ENCODE measurements around the gene CHMP2A.
"Not testable (repeated sequence)": the region's sequence is repeated elsewhere in the genome, so short reads cannot be mapped to it uniquely, and the experiment has no call there.

CHMP2A gene

GRCh38 chr19:58554494-58555368, at the start of gene CHMP2A:
Gene CHMP2A, minus strand, starts transcription at chr19:58555105. Its CDS starts 893 bp downstream, at chr19:58554212.
- peak within 1 kb of the TSS; percentile 99 for H3K4me3 Mint-ChIP-seq
- peaks cover 54% of the 10 kb centered on the region for H3K4me1 Mint-ChIP-seq (ENCODE audit: low read depth)
- peak within 1 kb of the TSS; percentile 99 for H3K27ac Mint-ChIP-seq
- no peaks in the 10 kb centered on the region for H3K27me3 Mint-ChIP-seq
- no peaks in the 10 kb centered on the region for H3K9me3 Mint-ChIP-seq
- H3K36me3 Mint-ChIP-seq (ENCODE audit: low read depth) = peaks cover 76% of the 10 kb centered on the region

GRCh38 chr19:58586133-58586765, 31.3 kb upstream of the CHMP2A start:
- peaks cover 2% of the 10 kb centered on the region for H3K4me1 Mint-ChIP-seq (ENCODE audit: low read depth)
- H3K4me3 Mint-ChIP-seq = no peak overlapping the region
- H3K27me3 Mint-ChIP-seq = no peaks in the 10 kb centered on the region
- H3K27ac Mint-ChIP-seq = no peak overlapping the region
- no peaks in the 10 kb centered on the region for H3K9me3 Mint-ChIP-seq
- H3K36me3 Mint-ChIP-seq (ENCODE audit: low read depth) = peaks cover 9% of the 10 kb centered on the region

GRCh38 chr19:58585442-58586132, 30.7 kb upstream of the CHMP2A start:
- H3K4me1 Mint-ChIP-seq (ENCODE audit: low read depth) = peaks cover 6% of the 10 kb centered on the region
- H3K9me3 Mint-ChIP-seq = no peaks in the 10 kb centered on the region
- H3K27ac Mint-ChIP-seq = no peak overlapping the region
- no peak overlapping the region for H3K4me3 Mint-ChIP-seq
- no peaks in the 10 kb centered on the region for H3K27me3 Mint-ChIP-seq
- peaks cover 12% of the 10 kb centered on the region for H3K36me3 Mint-ChIP-seq (ENCODE audit: low read depth)

GRCh38 chr19:58584498-58585441, 29.9 kb upstream of the CHMP2A start:
- Mint-ChIP-seq H3K27ac (no peak overlapping the region), H3K27me3 (no peaks in the 10 kb centered on the region), H3K9me3 (no peaks in the 10 kb centered on the region), H3K4me1 (ENCODE audit: low read depth) (peaks cover 6% of the 10 kb centered on the region), H3K4me3 (no peak overlapping the region), H3K36me3 (ENCODE audit: low read depth) (peaks cover 12% of the 10 kb centered on the region)

GRCh38 chr19:58582985-58583384, 28.1 kb upstream of the CHMP2A start:
- Mint-ChIP-seq H3K9me3 (no peaks in the 10 kb centered on the region), H3K27ac (no peak overlapping the region), H3K4me1 (ENCODE audit: low read depth) (peaks cover 23% of the 10 kb centered on the region), H3K4me3 (no peak overlapping the region), H3K36me3 (ENCODE audit: low read depth) (peaks cover 12% of the 10 kb centered on the region), H3K27me3 (no peaks in the 10 kb centered on the region)

GRCh38 chr19:58581227-58582141, 26.6 kb upstream of the CHMP2A start:
- no peak overlapping the region for H3K4me3 Mint-ChIP-seq
- H3K27ac Mint-ChIP-seq = no peak overlapping the region
- peaks cover 29% of the 10 kb centered on the region for H3K4me1 Mint-ChIP-seq (ENCODE audit: low read depth)
- H3K27me3 Mint-ChIP-seq = no peaks in the 10 kb centered on the region
- no peaks in the 10 kb centered on the region for H3K9me3 Mint-ChIP-seq
- H3K36me3 Mint-ChIP-seq (ENCODE audit: low read depth) = peaks cover 12% of the 10 kb centered on the region

- Mint-ChIP-seq H3K27me3 (no peaks in the 10 kb centered on the region), H3K9me3 (no peaks in the 10 kb centered on the region), H3K27ac (no peak overlapping the region), H3K4me3 (no peak overlapping the region), H3K4me1 (ENCODE audit: low read depth) (peaks cover 37% of the 10 kb centered on the region), H3K36me3 (ENCODE audit: low read depth) (peaks cover 12% of the 10 kb centered on the region)
Measured at GRCh38 chr19:58579473-58580142, 24.7 kb upstream of the CHMP2A start.

- peaks cover 49% of the 10 kb centered on the region for H3K4me1 Mint-ChIP-seq (ENCODE audit: low read depth)
- H3K9me3 Mint-ChIP-seq = no peaks in the 10 kb centered on the region
- H3K27me3 Mint-ChIP-seq = no peaks in the 10 kb centered on the region
- H3K36me3 Mint-ChIP-seq (ENCODE audit: low read depth) = peaks cover 12% of the 10 kb centered on the region
- peak overlapping the region; percentile 61 for H3K27ac Mint-ChIP-seq
- H3K4me3 Mint-ChIP-seq = peak overlapping the region; percentile 20
Measured at GRCh38 chr19:58578012-58578925, 23.4 kb upstream of the CHMP2A start.

GRCh38 chr19:58577581-58577980, 22.7 kb upstream of the CHMP2A start:
- H3K36me3 Mint-ChIP-seq (ENCODE audit: low read depth); H3K27me3 Mint-ChIP-seq; H3K9me3 Mint-ChIP-seq: not testable (repeated sequence)
- peak overlapping the region; percentile 20 for H3K4me3 Mint-ChIP-seq
- peak overlapping the region; percentile 61 for H3K27ac Mint-ChIP-seq
- H3K4me1 Mint-ChIP-seq (ENCODE audit: low read depth) = peaks cover 52% of the 10 kb centered on the region

GRCh38 chr19:58575183-58576041, 20.5 kb upstream of the CHMP2A start:
- Mint-ChIP-seq H3K4me1 (ENCODE audit: low read depth) (peaks cover 59% of the 10 kb centered on the region), H3K4me3 (peak overlapping the region; percentile 93), H3K9me3 (no peaks in the 10 kb centered on the region), H3K27ac (peak overlapping the region; percentile 90), H3K27me3 (no peaks in the 10 kb centered on the region), H3K36me3 (ENCODE audit: low read depth) (peaks cover 11% of the 10 kb centered on the region)

GRCh38 chr19:58573658-58574164, 18.8 kb upstream of the CHMP2A start:
- H3K4me3 Mint-ChIP-seq = peak overlapping the region; percentile 93
- peaks cover 49% of the 10 kb centered on the region for H3K4me1 Mint-ChIP-seq (ENCODE audit: low read depth)
- H3K27me3 Mint-ChIP-seq = no peaks in the 10 kb centered on the region
- H3K27ac Mint-ChIP-seq = peak overlapping the region; percentile 100
- peaks cover 17% of the 10 kb centered on the region for H3K36me3 Mint-ChIP-seq (ENCODE audit: low read depth)
- H3K9me3 Mint-ChIP-seq = no peaks in the 10 kb centered on the region

Data from stimulated activated naive CD8-positive, alpha-beta T cell treated with anti-CD3 and anti-CD28 coated beads, Interleukin-15, Interleukin-2, amounts not matched to agents 100 ng/mL and 50 ng/mL, for 24 hours (primary cell).